NCI-H1694 (cell line): Measurements from ENCODE around the gene MACF1.

Experiments used
- DNase-seq: peaks from one replicate; lab custom pipeline; 2025; lab: John Stamatoyannopoulos, UW

The MACF1 gene

GRCh38 chr1:39360731-39361130, 156.2 kb downstream of the MACF1 start:
- DNase-seq, result no peak

GRCh38 chr1:39361446-39361845, 157.0 kb downstream of the MACF1 start:
- DNase-seq, result no peak

- no peak for DNase-seq
Measured at GRCh38 chr1:39363267-39363666, 158.8 kb downstream of the MACF1 start.

GRCh38 chr1:39368045-39368444, 163.6 kb downstream of the MACF1 start:
- DNase-seq, result no peak

- no peak for DNase-seq
Measured at GRCh38 chr1:39369565-39369964, 165.1 kb downstream of the MACF1 start.

GRCh38 chr1:39370602-39371001, 166.1 kb downstream of the MACF1 start:
- DNase-seq, result no peak

- DNase-seq, result no peak
Measured at GRCh38 chr1:39372105-39372504, 167.6 kb downstream of the MACF1 start.

- DNase-seq, result no peak
Measured at GRCh38 chr1:39376656-39377055, 172.2 kb downstream of the MACF1 start.

- no peak for DNase-seq
Measured at GRCh38 chr1:39378377-39378776, 173.9 kb downstream of the MACF1 start.

- no peak for DNase-seq
Measured at GRCh38 chr1:39379187-39379586, 174.7 kb downstream of the MACF1 start.

GRCh38 chr1:39380036-39380435, 175.5 kb downstream of the MACF1 start:
- no peak for DNase-seq

GRCh38 chr1:39381839-39382238, 177.3 kb downstream of the MACF1 start:
- DNase-seq, result no peak

- no peak for DNase-seq
Measured at GRCh38 chr1:39384305-39384704, 179.8 kb downstream of the MACF1 start.

- DNase-seq, result no peak
Measured at GRCh38 chr1:39385067-39385988, 180.8 kb downstream of the MACF1 start.

GRCh38 chr1:39386997-39387396, 182.5 kb downstream of the MACF1 start:
- DNase-seq, result no peak

GRCh38 chr1:39387452-39387851, 183.0 kb downstream of the MACF1 start:
- no peak for DNase-seq

- DNase-seq, result no peak
Measured at GRCh38 chr1:39391691-39392679, 187.5 kb downstream of the MACF1 start.

- no peak for DNase-seq
Measured at GRCh38 chr1:39392851-39393573, 188.5 kb downstream of the MACF1 start.

GRCh38 chr1:39393645-39394044, 189.2 kb downstream of the MACF1 start:
- DNase-seq, result no peak

- DNase-seq, result no peak
Measured at GRCh38 chr1:39394059-39394458, 189.6 kb downstream of the MACF1 start.

- DNase-seq, result no peak
Measured at GRCh38 chr1:39394598-39394997, 190.1 kb downstream of the MACF1 start.

- no peak for DNase-seq
Measured at GRCh38 chr1:39395357-39395831, 190.9 kb downstream of the MACF1 start.
